GM18873 (cell line): ENCODE results near the gene SNRNP27.
"Not testable (repeated sequence)": the region's sequence is repeated elsewhere in the genome, so short reads cannot be mapped to it uniquely, and the experiment has no call there.

Experiments
- ATAC-seq: cut with Tn5 transposase; IDR thresholded peaks from one replicate; pipeline ENCODE4 v1.9.1; 2021; ENCODE audit warnings: mild to moderate bottlenecking, moderate library complexity, moderate number of reproducible peaks; ENCODE audit not compliant: unreplicated experiment, low FRiP score

Gene SNRNP27

GRCh38 chr2:69893684-69894551, at the start of gene SNRNP27:
SNRNP27 (plus strand) TSS chr2:69893956; CDS start chr2:69893985, 29 bp downstream.
- ATAC-seq: no peak

- ATAC-seq: no peak
Observed at GRCh38 chr2:69843993-69844392, 49.8 kb upstream of the SNRNP27 start.

- ATAC-seq: no peak
Observed at GRCh38 chr2:69844560-69844959, 49.2 kb upstream of the SNRNP27 start.

GRCh38 chr2:69846182-69847067, 47.3 kb upstream of the SNRNP27 start:
- no peak for ATAC-seq

- no peak for ATAC-seq
Observed at GRCh38 chr2:69847068-69847828, 46.5 kb upstream of the SNRNP27 start.

GRCh38 chr2:69848186-69848790, 45.5 kb upstream of the SNRNP27 start:
- ATAC-seq: no peak

GRCh38 chr2:69858261-69858660, 35.5 kb upstream of the SNRNP27 start:
- ATAC-seq: no peak

GRCh38 chr2:69863298-69863697, 30.5 kb upstream of the SNRNP27 start:
- ATAC-seq: no peak

- ATAC-seq: no peak
Observed at GRCh38 chr2:69888451-69888850, 5.3 kb upstream of the SNRNP27 start.

GRCh38 chr2:69889302-69889701, 4.5 kb upstream of the SNRNP27 start:
- no peak for ATAC-seq

GRCh38 chr2:69890881-69891280, 2.9 kb upstream of the SNRNP27 start:
- no peak for ATAC-seq

- ATAC-seq: not testable (repeated sequence)
Observed at GRCh38 chr2:69892838-69893424, 825 bp upstream of the SNRNP27 start.

GRCh38 chr2:69894737-69895136, 981 bp downstream of the SNRNP27 start:
- ATAC-seq: not testable (repeated sequence)

- ATAC-seq: no peak
Observed at GRCh38 chr2:69902213-69902922, 8.6 kb downstream of the SNRNP27 start.

GRCh38 chr2:69907216-69907615, 13.5 kb downstream of the SNRNP27 start:
- no peak for ATAC-seq

- no peak for ATAC-seq
Observed at GRCh38 chr2:69911985-69912563, 18.3 kb downstream of the SNRNP27 start.

GRCh38 chr2:69914164-69914949, 20.6 kb downstream of the SNRNP27 start:
- ATAC-seq: peak; percentile 92
